NT2/D1 (cell line): Measurements from ENCODE around the gene ARHGEF40.

Source experiments
- YY1 ChIP-seq: IDR thresholded peaks from 2 replicates; pipeline ENCODE4 v1.6.1; 2011; ENCODE audit not compliant: insufficient read length, insufficient read depth
- ZNF274 ChIP-seq: IDR thresholded peaks from 2 replicates; pipeline ENCODE4 v1.6.1; 2011; ENCODE audit warnings: mild to moderate bottlenecking, low read depth, low read length

- TF ChIP-seq YY1 = no peak
- TF ChIP-seq ZNF274 = no peak
Measured at GRCh38 chr14:21063479-21063878, 6.6 kb upstream of the ARHGEF40 start.
